ENCODE results near the gene NGB.

The NGB gene

GRCh38 chr14:77246784-77247183 lies 24.2 kb downstream of the NGB start:
- no peaks in the 10 kb centered on the region for H3K4me1 Mint-ChIP-seq (ENCODE audit: low read depth)
- H3K27ac Mint-ChIP-seq: no peak overlapping the region
- DNase-seq (ENCODE audit: low spot score): no peak
- H3K36me3 Mint-ChIP-seq (ENCODE audit: low read depth): no peaks in the 10 kb centered on the region
- H3K4me3 Mint-ChIP-seq: no peak overlapping the region
- H3K9me3 Mint-ChIP-seq: no peaks in the 10 kb centered on the region
- no peaks in the 10 kb centered on the region for H3K27me3 Mint-ChIP-seq (ENCODE audit: low read depth)

GRCh38 chr14:77245820-77246219 lies 25.2 kb downstream of the NGB start:
- no peaks in the 10 kb centered on the region for H3K36me3 Mint-ChIP-seq (ENCODE audit: low read depth)
- no peaks in the 10 kb centered on the region for H3K27me3 Mint-ChIP-seq (ENCODE audit: low read depth)
- no peak overlapping the region for H3K27ac Mint-ChIP-seq

DNA sequence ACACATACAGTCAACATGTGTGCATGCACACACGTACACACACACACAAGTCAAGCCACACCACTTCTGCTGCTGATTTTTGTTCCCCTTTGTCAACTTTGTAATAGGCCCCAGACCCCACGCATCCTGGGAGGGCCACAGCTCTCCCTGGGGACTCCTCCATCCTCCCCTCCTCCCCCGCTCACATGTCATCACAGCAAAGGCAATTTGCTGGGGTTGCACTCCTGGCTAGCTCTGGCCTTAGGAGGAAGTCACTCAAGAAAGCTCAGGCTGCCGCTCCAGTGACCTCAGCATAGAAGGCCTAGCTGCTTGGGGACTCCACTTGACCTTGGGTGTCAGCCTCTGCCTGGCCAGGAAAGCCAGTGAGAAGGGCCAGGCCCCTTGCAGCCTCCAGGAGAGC lies 27.2 kb downstream of the NGB start:
- Mint-ChIP-seq H3K27ac (no peak overlapping the region), H3K36me3 (ENCODE audit: low read depth) (no peaks in the 10 kb centered on the region), H3K4me1 (ENCODE audit: low read depth) (no peaks in the 10 kb centered on the region), H3K9me3 (no peaks in the 10 kb centered on the region), H3K4me3 (no peak overlapping the region), H3K27me3 (ENCODE audit: low read depth) (no peaks in the 10 kb centered on the region)
- DNase-seq (ENCODE audit: low spot score): no peak

More at GRCh38 chr14:77245820-77246219, 25.2 kb downstream of the NGB start:
- H3K4me1 Mint-ChIP-seq (ENCODE audit: low read depth): no peaks in the 10 kb centered on the region
- no peak for DNase-seq (ENCODE audit: low spot score)
- H3K9me3 Mint-ChIP-seq: no peaks in the 10 kb centered on the region
- no peak overlapping the region for H3K4me3 Mint-ChIP-seq

DNA sequence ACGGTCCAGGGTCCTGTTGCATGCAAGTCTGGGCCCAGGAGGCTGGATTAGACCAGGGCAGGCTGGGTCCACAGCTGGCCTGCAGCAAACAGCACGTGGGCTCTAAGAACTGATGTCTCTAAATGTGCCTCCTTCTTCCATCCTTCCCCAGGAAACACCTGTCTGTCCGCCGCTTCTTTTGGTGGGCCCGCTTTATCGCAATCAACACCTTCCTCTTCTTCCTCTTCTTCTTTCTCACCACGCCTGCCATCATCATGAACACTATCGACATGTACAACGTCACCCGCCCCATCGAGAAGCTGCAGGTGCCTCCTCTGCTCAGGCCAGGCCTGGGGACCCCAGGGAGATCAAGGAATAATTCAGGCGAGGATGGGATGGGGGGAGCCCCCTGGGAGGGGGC lies 28.3 kb downstream of the NGB start:
- no peaks in the 10 kb centered on the region for H3K27me3 Mint-ChIP-seq (ENCODE audit: low read depth)
- H3K4me3 Mint-ChIP-seq: no peak overlapping the region
- H3K36me3 Mint-ChIP-seq (ENCODE audit: low read depth): no peaks in the 10 kb centered on the region
- no peaks in the 10 kb centered on the region for H3K9me3 Mint-ChIP-seq
- DNase-seq (ENCODE audit: low spot score): no peak
- H3K4me1 Mint-ChIP-seq (ENCODE audit: low read depth): no peaks in the 10 kb centered on the region
- H3K27ac Mint-ChIP-seq: no peak overlapping the region

GRCh38 chr14:77241955-77242354 lies 29.1 kb downstream of the NGB start:
- Mint-ChIP-seq H3K36me3 (ENCODE audit: low read depth) (no peaks in the 10 kb centered on the region), H3K4me1 (ENCODE audit: low read depth) (no peaks in the 10 kb centered on the region), H3K9me3 (no peaks in the 10 kb centered on the region), H3K4me3 (no peak overlapping the region), H3K27me3 (ENCODE audit: low read depth) (no peaks in the 10 kb centered on the region), H3K27ac (no peak overlapping the region)
- DNase-seq (ENCODE audit: low spot score): no peak

DNA sequence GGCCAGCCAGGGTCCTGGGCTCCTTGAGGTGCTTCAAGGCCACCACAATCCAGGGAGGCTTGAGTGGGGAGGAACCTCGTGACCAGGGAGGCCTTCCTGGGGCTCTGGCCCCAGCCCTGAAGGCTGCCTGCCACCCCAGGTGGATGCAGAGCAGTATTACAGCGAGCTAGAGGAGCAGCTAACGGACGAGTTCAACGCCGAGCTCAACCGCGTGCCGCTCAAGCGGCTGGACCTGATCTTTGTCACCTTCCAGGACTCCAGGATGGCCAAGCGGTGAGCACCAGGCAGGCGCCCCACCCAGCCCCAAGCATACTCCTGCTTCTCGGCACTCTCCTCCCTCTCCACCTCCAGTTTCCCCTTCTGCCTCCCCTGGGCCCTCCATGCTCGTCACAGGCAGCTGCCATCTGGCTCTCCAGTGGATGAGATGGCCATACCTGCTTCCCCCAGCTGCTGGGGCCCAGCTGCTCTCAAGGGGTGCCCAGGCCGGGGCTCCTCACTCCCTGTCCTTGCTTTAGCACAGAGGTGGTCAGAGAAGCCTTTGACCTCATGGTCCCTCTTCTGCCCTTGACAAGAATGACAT lies 30.6 kb downstream of the NGB start:
- H3K4me3 Mint-ChIP-seq: no peak overlapping the region
- no peak overlapping the region for H3K27ac Mint-ChIP-seq
- no peak for DNase-seq (ENCODE audit: low spot score)
- no peaks in the 10 kb centered on the region for H3K4me1 Mint-ChIP-seq (ENCODE audit: low read depth)
- H3K27me3 Mint-ChIP-seq (ENCODE audit: low read depth): no peaks in the 10 kb centered on the region
- H3K36me3 Mint-ChIP-seq (ENCODE audit: low read depth): no peaks in the 10 kb centered on the region
- no peaks in the 10 kb centered on the region for H3K9me3 Mint-ChIP-seq

DNA sequence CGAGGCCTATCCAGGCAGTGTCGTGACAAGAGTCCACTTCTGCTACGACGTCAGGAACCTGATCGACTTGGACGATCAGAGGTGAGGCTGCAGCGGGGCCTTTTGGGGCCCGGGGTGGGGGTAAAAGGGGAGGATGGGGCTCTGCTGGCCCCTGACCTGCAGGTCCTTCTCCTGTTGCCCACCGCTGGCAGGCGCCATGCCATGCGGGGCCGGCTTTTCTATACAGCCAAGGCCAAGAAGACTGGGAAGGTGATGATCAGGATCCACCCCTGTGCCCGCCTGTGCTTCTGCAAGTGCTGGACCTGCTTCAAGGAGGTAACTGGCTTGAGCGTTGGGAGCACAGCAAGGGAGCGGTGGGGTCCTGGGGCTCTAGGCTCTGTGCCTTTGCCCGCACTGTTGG lies 31.6 kb downstream of the NGB start:
- H3K4me1 Mint-ChIP-seq (ENCODE audit: low read depth): no peaks in the 10 kb centered on the region
- no peaks in the 10 kb centered on the region for H3K36me3 Mint-ChIP-seq (ENCODE audit: low read depth)
- H3K4me3 Mint-ChIP-seq: no peak overlapping the region
- no peak for DNase-seq (ENCODE audit: low spot score)
- H3K9me3 Mint-ChIP-seq: no peaks in the 10 kb centered on the region
- no peak overlapping the region for H3K27ac Mint-ChIP-seq
- no peaks in the 10 kb centered on the region for H3K27me3 Mint-ChIP-seq (ENCODE audit: low read depth)

DNA sequence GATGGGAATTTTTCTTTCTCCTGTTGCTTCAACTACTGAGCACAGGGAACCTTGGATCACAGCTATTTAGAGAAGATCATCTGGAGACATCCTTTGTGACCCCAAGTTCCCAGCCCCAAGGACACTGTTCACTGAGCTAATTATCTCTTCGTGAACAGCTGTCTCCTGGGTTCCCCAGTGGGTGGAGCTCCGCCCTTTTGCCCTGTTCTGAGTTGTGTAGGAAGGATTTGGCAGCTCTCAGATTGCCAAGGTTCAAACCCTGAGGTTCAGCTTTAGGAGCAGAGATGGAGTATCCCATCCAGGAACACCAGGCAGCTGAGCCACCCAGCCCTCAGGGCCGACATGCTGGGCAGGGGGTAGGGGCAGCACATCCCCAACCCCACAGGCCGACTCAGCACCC lies 32.0 kb downstream of the NGB start:
- no peak for DNase-seq (ENCODE audit: low spot score)
- no peaks in the 10 kb centered on the region for H3K4me1 Mint-ChIP-seq (ENCODE audit: low read depth)
- no peaks in the 10 kb centered on the region for H3K9me3 Mint-ChIP-seq
- H3K36me3 Mint-ChIP-seq (ENCODE audit: low read depth): no peaks in the 10 kb centered on the region
- H3K27ac Mint-ChIP-seq: no peak overlapping the region
- no peaks in the 10 kb centered on the region for H3K27me3 Mint-ChIP-seq (ENCODE audit: low read depth)
- H3K4me3 Mint-ChIP-seq: no peak overlapping the region

- H3K27me3 Mint-ChIP-seq (ENCODE audit: low read depth): no peaks in the 10 kb centered on the region
- no peak overlapping the region for H3K27ac Mint-ChIP-seq
- H3K36me3 Mint-ChIP-seq (ENCODE audit: low read depth): no peaks in the 10 kb centered on the region
- H3K9me3 Mint-ChIP-seq: no peaks in the 10 kb centered on the region
- H3K4me1 Mint-ChIP-seq (ENCODE audit: low read depth): no peaks in the 10 kb centered on the region
- no peak for DNase-seq (ENCODE audit: low spot score)
- H3K4me3 Mint-ChIP-seq: no peak overlapping the region
These were observed 32.6 kb downstream of the NGB start for GRCh38 chr14:77238356-77238755.

- H3K4me1 Mint-ChIP-seq (ENCODE audit: low read depth): no peaks in the 10 kb centered on the region
- no peak overlapping the region for H3K27ac Mint-ChIP-seq
- H3K4me3 Mint-ChIP-seq: no peak overlapping the region
- no peak for DNase-seq (ENCODE audit: low spot score)
- no peaks in the 10 kb centered on the region for H3K36me3 Mint-ChIP-seq (ENCODE audit: low read depth)
- no peaks in the 10 kb centered on the region for H3K27me3 Mint-ChIP-seq (ENCODE audit: low read depth)
- H3K9me3 Mint-ChIP-seq: no peaks in the 10 kb centered on the region
These were observed 34.2 kb downstream of the NGB start for GRCh38 chr14:77236814-77237213.

DNA sequence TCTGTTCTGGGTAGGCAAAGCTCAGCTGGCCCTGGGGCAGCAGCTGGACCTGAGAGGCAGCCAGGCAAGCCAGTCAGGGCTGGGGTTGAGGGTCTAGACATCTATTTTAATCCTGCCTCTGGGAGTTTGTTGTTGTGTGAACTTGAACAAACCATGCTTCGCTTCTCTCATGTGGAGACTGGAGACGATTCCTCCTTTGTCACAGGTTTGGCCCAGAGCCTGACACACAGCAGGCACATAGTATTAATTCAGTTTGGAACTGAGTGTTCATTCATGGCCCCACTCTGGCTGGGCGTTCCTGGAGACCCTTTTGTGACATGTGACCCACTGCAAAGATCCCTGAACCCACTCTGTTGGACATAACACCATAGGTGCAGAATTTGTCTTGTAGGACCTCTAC lies 39.3 kb downstream of the NGB start:
- DNase-seq (ENCODE audit: low spot score): no peak
- Mint-ChIP-seq H3K27ac (no peak overlapping the region), H3K4me1 (ENCODE audit: low read depth) (no peaks in the 10 kb centered on the region), H3K4me3 (no peak overlapping the region), H3K27me3 (ENCODE audit: low read depth) (no peaks in the 10 kb centered on the region), H3K9me3 (no peaks in the 10 kb centered on the region), H3K36me3 (ENCODE audit: low read depth) (no peaks in the 10 kb centered on the region)

GRCh38 chr14:77230914-77231313 lies 40.1 kb downstream of the NGB start:
- Mint-ChIP-seq H3K27ac (no peak overlapping the region), H3K4me3 (no peak overlapping the region), H3K27me3 (ENCODE audit: low read depth) (no peaks in the 10 kb centered on the region), H3K9me3 (no peaks in the 10 kb centered on the region), H3K36me3 (ENCODE audit: low read depth) (no peaks in the 10 kb centered on the region), H3K4me1 (ENCODE audit: low read depth) (no peaks in the 10 kb centered on the region)
- no peak for DNase-seq (ENCODE audit: low spot score)

- Mint-ChIP-seq H3K27me3 (ENCODE audit: low read depth) (no peaks in the 10 kb centered on the region), H3K4me1 (ENCODE audit: low read depth) (no peaks in the 10 kb centered on the region), H3K36me3 (ENCODE audit: low read depth) (no peaks in the 10 kb centered on the region), H3K27ac (no peak overlapping the region), H3K4me3 (no peak overlapping the region), H3K9me3 (no peaks in the 10 kb centered on the region)
- no peak for DNase-seq (ENCODE audit: low spot score)
These were observed 43.0 kb downstream of the NGB start for GRCh38 chr14:77228056-77228455.

- H3K9me3 Mint-ChIP-seq: no peaks in the 10 kb centered on the region
- no peaks in the 10 kb centered on the region for H3K4me1 Mint-ChIP-seq (ENCODE audit: low read depth)
- no peaks in the 10 kb centered on the region for H3K27me3 Mint-ChIP-seq (ENCODE audit: low read depth)
- no peak overlapping the region for H3K4me3 Mint-ChIP-seq
- no peaks in the 10 kb centered on the region for H3K36me3 Mint-ChIP-seq (ENCODE audit: low read depth)
- DNase-seq (ENCODE audit: low spot score): no peak
- H3K27ac Mint-ChIP-seq: no peak overlapping the region
These were observed 45.0 kb downstream of the NGB start for GRCh38 chr14:77225892-77226557.

DNA sequence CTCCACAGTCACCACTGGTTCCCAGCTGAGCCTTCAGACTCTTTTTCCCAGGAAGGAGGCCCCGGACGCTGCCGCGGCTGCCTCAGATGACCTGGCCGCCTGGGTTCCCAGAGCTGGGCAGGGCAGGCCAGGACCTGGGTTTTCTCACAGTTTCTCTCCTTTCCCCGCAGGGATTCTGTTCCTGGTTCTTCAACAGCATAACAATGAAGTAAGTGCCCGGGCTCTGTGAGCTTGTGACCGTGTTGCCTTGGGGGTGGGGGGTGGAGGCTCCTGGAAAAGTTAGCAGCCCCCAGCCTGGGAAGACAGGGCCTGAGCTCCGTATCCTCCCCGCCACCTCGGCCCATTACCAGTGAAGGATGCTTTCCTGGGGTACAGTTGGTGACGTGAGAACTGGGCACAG lies 45.8 kb downstream of the NGB start:
- H3K4me3 Mint-ChIP-seq: no peak overlapping the region
- H3K27ac Mint-ChIP-seq: no peak overlapping the region
- no peaks in the 10 kb centered on the region for H3K9me3 Mint-ChIP-seq
- no peaks in the 10 kb centered on the region for H3K36me3 Mint-ChIP-seq (ENCODE audit: low read depth)
- no peaks in the 10 kb centered on the region for H3K27me3 Mint-ChIP-seq (ENCODE audit: low read depth)
- H3K4me1 Mint-ChIP-seq (ENCODE audit: low read depth): no peaks in the 10 kb centered on the region
- no peak for DNase-seq (ENCODE audit: low spot score)

All from T-helper 2 cell treated with Interferon-gamma antibody and Interleukin-4, amounts not matched to agents 5 μg/mL and 100 μg/mL, for 36 hours (primary cell).